OCI-LY7 (cell line): ENCODE measurements around the gene HOXB3. TPM values are rescaled to one million over a fixed set of nuclear protein-coding genes. Genes with fewer than 3 reads are reported as not detected.

Source experiments
- BruUV-seq: library from RNA; stranded (reverse); fragments of 400-500 nt; replicated peaks from 2 replicates; lab custom pipeline; 2021; lab: Mats Ljungman, UMichigan
- CTCF ChIA-PET: fragments of 300-600 bp; sonication (Branson Sonifier 250); formaldehyde crosslinking; loops from one replicate; lab custom pipeline; 2022; ENCODE audit warnings: antibody characterized with exemption; ENCODE audit not compliant: unreplicated experiment; lab: Charles Lee
- POLR2A ChIA-PET: fragments of 300-600 bp; sonication (Branson Sonifier 250); formaldehyde crosslinking; loops from one replicate; lab custom pipeline; 2022; ENCODE audit warnings: antibody characterized with exemption; lab: Charles Lee
- DNase-seq: peaks from one replicate; pipeline ENCODE4 v3.0.0-alpha.2; 2015; ENCODE audit warnings: low spot score
- H2AFZ ChIP-seq: fragments of 200-600 bp; sonication (generic), shearing (Covaris generic); 2 replicates; pipeline ENCODE4 v1.6.1; 2014; ENCODE audit warnings: mild to moderate bottlenecking, antibody characterized with exemption, low read length, moderate library complexity
- H3K27ac ChIP-seq: fragments of 200-600 bp; sonication (generic); 2 replicates; pipeline ENCODE4 v1.5.1; 2014; ENCODE audit warnings: mixed run types, low read depth, mild to moderate bottlenecking, moderate library complexity, low read length, inconsistent platforms; ENCODE audit not compliant: poor library complexity, severe bottlenecking
- H3K36me3 ChIP-seq: fragments of 200-600 bp; sonication (generic); 2 replicates; pipeline ENCODE4 v1.6.1; 2014; ENCODE audit warnings: mild to moderate bottlenecking, antibody characterized with exemption, low read length, moderate library complexity, mixed read lengths; ENCODE audit not compliant: insufficient read depth
- H3K4me1 ChIP-seq: fragments of 200-600 bp; sonication (generic); 2 replicates; pipeline ENCODE4 v1.5.1; 2014; ENCODE audit warnings: mild to moderate bottlenecking, low read length; ENCODE audit not compliant: insufficient read depth, poor library complexity, severe bottlenecking
- H3K4me2 ChIP-seq: fragments of 200-600 bp; sonication (generic); 2 replicates; pipeline ENCODE4 v1.6.1; 2014; ENCODE audit warnings: mild to moderate bottlenecking, low read length
- H3K4me3 ChIP-seq: fragments of 200-600 bp; sonication (generic); 2 replicates; pipeline ENCODE4 v1.5.1; 2014; ENCODE audit warnings: mild to moderate bottlenecking, low read depth, low read length; ENCODE audit not compliant: poor library complexity, severe bottlenecking
- H3K79me2 ChIP-seq: fragments of 200-600 bp; sonication (generic); 2 replicates; pipeline ENCODE4 v1.6.1; 2016; ENCODE audit warnings: low read depth, mild to moderate bottlenecking, low read length, moderate library complexity, mixed read lengths; ENCODE audit not compliant: insufficient read depth
- H3K9me2 ChIP-seq: fragments of 200-600 bp; sonication (generic); 2 replicates; pipeline ENCODE4 v1.6.1; 2016; ENCODE audit warnings: mild to moderate bottlenecking, low read length, mixed read lengths; ENCODE audit not compliant: insufficient read depth
- H3K9me3 ChIP-seq: fragments of 200-600 bp; sonication (generic); 2 replicates; pipeline ENCODE4 v1.6.1; 2014; ENCODE audit warnings: mild to moderate bottlenecking, mixed run types, low read length, mixed read lengths
- H4K20me1 ChIP-seq: fragments of 200-600 bp; sonication (generic); 2 replicates; pipeline ENCODE4 v1.6.1; 2014; ENCODE audit warnings: mild to moderate bottlenecking, antibody characterized with exemption, low read length, moderate library complexity, mixed read lengths; ENCODE audit not compliant: insufficient read depth
- CTCF ChIP-seq: fragments of 200-600 bp; sonication (generic); conservative IDR thresholded peaks from 2 replicates; pipeline ENCODE4 v1.5.1; 2014; ENCODE audit warnings: mild to moderate bottlenecking, antibody characterized with exemption, low read length, moderate library complexity, mixed read lengths
- EZH2phosphoT487 ChIP-seq: fragments of 200-600 bp; sonication (generic); IDR thresholded peaks from 2 replicates; pipeline ENCODE4 v1.6.1; 2018; ENCODE audit warnings: low read depth, borderline replicate concordance, mild to moderate bottlenecking, mixed run types, antibody characterized with exemption, low read length, moderate library complexity, mixed read lengths
- intact Hi-C: fragments of 100-400 bp; cut with micrococcal nuclease; formaldehyde crosslinking; loops from one replicate; pipeline ENCODE4 v1.10.0; 2022; ENCODE audit not compliant: unreplicated experiment
- total RNA-seq, 2 experiments: library from RNA; depleted of rRNA in 1 of 2; stranded (reverse); fragments of >200 nt in 1 of 2; shearing (Covaris generic) in 1 of 2; gene quantifications; 2 replicates each; pipeline ENCODE4 v1.2.3, GENCODE V29; 2014 to 2022

The HOXB3 gene
- total RNA-seq, 2 experiments from 2014 or later: 7.7 to 13.0 TPM

DNA sequence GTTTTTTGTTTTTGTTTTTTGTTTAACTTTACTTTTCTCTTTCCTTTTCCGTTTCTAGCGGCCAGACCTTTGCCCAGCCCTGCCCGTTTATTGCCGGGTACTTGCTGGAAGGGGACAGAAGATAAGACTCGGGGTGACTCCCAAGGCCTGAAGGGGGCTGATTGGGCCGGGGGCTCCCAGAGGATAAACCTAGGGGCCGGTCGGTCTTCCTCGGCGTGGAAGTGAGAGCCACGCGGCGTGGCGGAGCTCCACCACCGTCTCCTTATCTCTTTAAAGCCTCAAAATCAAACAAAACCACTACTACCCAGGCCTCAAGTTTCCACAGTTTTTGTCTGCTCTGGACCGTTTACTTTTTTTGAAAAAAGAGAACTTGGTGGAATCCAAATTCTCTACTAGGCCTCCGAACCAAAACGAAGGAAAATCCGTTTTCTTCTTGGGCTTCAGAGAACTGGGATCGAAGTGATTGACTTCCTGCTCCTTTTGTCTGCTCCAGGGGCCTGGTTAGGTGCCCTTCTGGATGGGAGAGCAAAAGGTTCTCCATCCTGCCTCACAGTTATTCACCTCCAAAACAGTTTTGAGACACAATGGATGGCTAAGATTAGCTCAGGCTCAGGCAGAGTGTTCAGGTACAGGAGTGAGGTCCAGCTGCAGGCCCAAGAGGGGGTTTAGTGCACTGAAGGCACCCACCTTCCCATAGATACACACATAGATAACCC lies 44.6 kb upstream of the HOXB3 start:
- H3K4me1 ChIP-seq: no peaks in the 10 kb centered on the region
- no peak overlapping the region for H3K4me2 ChIP-seq
- no peak overlapping the region for H3K4me3 ChIP-seq
- no peak for TF ChIP-seq CTCF
- DNase-seq: no peak
- H3K27ac ChIP-seq: no peak overlapping the region
- H4K20me1 ChIP-seq: no peaks in the 10 kb centered on the region
- H3K79me2 ChIP-seq: no peaks in the 10 kb centered on the region
- CTCF ChIA-PET: no interaction called here
- H3K9me2 ChIP-seq: no peaks in the 10 kb centered on the region
- no peaks in the 10 kb centered on the region for H3K36me3 ChIP-seq
- BruUV-seq: no TSS peak
- H3K9me3 ChIP-seq: no peaks in the 10 kb centered on the region
- intact Hi-C loops: no loop called here
- no peak overlapping the region for H2AFZ ChIP-seq
- POLR2A ChIA-PET: no interaction called here

DNA sequence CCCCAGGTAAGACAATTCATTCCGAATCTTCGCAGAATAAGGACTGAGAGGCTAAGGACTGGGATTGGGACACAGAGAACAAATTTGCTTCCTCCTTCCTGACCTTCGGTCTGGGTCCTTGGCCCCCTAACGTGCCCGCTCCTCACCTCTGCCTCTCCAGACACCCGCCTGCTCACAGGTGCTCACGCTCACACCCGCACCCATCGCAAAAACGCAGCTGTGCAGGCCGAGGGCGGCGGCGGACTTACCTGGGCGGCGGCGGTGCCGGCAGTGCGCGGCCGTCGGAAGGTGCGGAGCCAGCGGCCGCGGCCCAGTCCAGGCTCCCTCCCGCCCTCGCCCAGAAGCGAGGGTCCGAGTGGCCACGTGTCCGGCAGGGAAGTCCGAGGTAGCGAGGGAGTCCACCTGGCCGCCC lies 43.2 kb upstream of the HOXB3 start:
- H3K36me3 ChIP-seq: no peaks in the 10 kb centered on the region
- DNase-seq: no peak
- ChIA-PET CTCF (no interaction called here), POLR2A (no interaction called here)
- no TSS peak for BruUV-seq
- H3K27ac ChIP-seq: no peak overlapping the region
- no peaks in the 10 kb centered on the region for H4K20me1 ChIP-seq
- H3K4me3 ChIP-seq: no peak overlapping the region
- no peaks in the 10 kb centered on the region for H3K9me2 ChIP-seq
- H3K4me2 ChIP-seq: no peak overlapping the region
- no peaks in the 10 kb centered on the region for H3K9me3 ChIP-seq
- TF ChIP-seq CTCF: no peak
- TF ChIP-seq EZH2phosphoT487: no peak
- no peaks in the 10 kb centered on the region for H3K4me1 ChIP-seq
- H2AFZ ChIP-seq: no peak overlapping the region
- intact Hi-C loops: no loop called here
- H3K79me2 ChIP-seq: no peaks in the 10 kb centered on the region

GRCh38 chr17:48632579-48633265 lies 42.7 kb upstream of the HOXB3 start:
- Histone ChIP-seq H3K4me2 (no peak overlapping the region), H4K20me1 (no peaks in the 10 kb centered on the region), H3K36me3 (no peaks in the 10 kb centered on the region), H2AFZ (no peak overlapping the region), H3K27ac (no peak overlapping the region), H3K9me3 (no peaks in the 10 kb centered on the region), H3K4me3 (no peak overlapping the region), H3K4me1 (no peaks in the 10 kb centered on the region), H3K79me2 (no peaks in the 10 kb centered on the region), H3K9me2 (no peaks in the 10 kb centered on the region)
- no peak for DNase-seq
- ChIA-PET CTCF (no interaction called here), POLR2A (no interaction called here)
- intact Hi-C loops: no loop called here
- TF ChIP-seq EZH2phosphoT487: no peak
- TF ChIP-seq CTCF: no peak
- BruUV-seq: no TSS peak
